GM23338 (cell line): ENCODE data around the gene TFF2. TPM values are rescaled to one million over a fixed set of nuclear protein-coding genes. Genes with fewer than 3 reads are reported as not detected.

Source experiments
- ATAC-seq: fragments of 200-7000 bp; cut with Tn5 transposase; 3 replicates; pipeline ENCODE4 v1.9.1; 2020
- DNase-seq: peaks from one replicate; pipeline ENCODE4 v3.0.0-alpha.2; 2015; ENCODE audit warnings: low spot score
- H2AFZ ChIP-seq: fragments of 200-600 bp; sonication (generic); 2 replicates; pipeline ENCODE4 v1.8.0; 2016; ENCODE audit warnings: antibody characterized with exemption, mild to moderate bottlenecking, moderate library complexity
- H3F3A ChIP-seq: fragments of 200-600 bp; sonication (generic); replicated peaks from 2 replicates; pipeline ENCODE4 v1.8.0; 2017; ENCODE audit warnings: antibody characterized with exemption, mixed run types, low read depth
- H3K27ac ChIP-seq: fragments of 200-600 bp; sonication (generic); 2 replicates; pipeline ENCODE4 v1.6.1; 2016; ENCODE audit warnings: low read depth
- H3K27me3 ChIP-seq: fragments of 200-600 bp; sonication (generic); 2 replicates; pipeline ENCODE4 v1.8.0; 2016; ENCODE audit warnings: mild to moderate bottlenecking, mixed run types, moderate library complexity; ENCODE audit not compliant: insufficient read depth
- H3K36me3 ChIP-seq: fragments of 200-600 bp; sonication (generic); 2 replicates; pipeline ENCODE4 v1.8.0; 2016; ENCODE audit warnings: mild to moderate bottlenecking; ENCODE audit not compliant: insufficient read depth
- H3K4me1 ChIP-seq: fragments of 200-600 bp; sonication (generic); 2 replicates; pipeline ENCODE4 v1.8.0; 2016; ENCODE audit warnings: mild to moderate bottlenecking, moderate library complexity; ENCODE audit not compliant: insufficient read depth
- H3K4me2 ChIP-seq: fragments of 200-600 bp; sonication (generic); 2 replicates; pipeline ENCODE4 v1.7.1; 2017; ENCODE audit warnings: mixed run types
- H3K4me3 ChIP-seq: fragments of 200-600 bp; sonication (generic); 2 replicates; pipeline ENCODE4 v1.6.1; 2016; ENCODE audit warnings: mixed run types
- H3K79me2 ChIP-seq: fragments of 200-600 bp; sonication (generic); replicated peaks from 2 replicates; pipeline ENCODE4 v1.8.0; 2017; ENCODE audit warnings: mild to moderate bottlenecking; ENCODE audit not compliant: insufficient read depth
- H3K9me2 ChIP-seq: fragments of 200-600 bp; sonication (generic); 2 replicates; pipeline ENCODE4 v1.8.0; 2017; ENCODE audit not compliant: insufficient read depth
- H4K20me1 ChIP-seq: fragments of 200-600 bp; sonication (generic); replicated peaks from 2 replicates; pipeline ENCODE4 v1.8.0; 2017; ENCODE audit warnings: mild to moderate bottlenecking; ENCODE audit not compliant: insufficient read depth
- H3K27ac Mint-ChIP-seq: 2 replicates; pipeline ENCODE4 v1.8.0; 2020; ENCODE audit warnings: inconsistent platforms, mild to moderate bottlenecking, moderate library complexity, mixed read lengths
- H3K27me3 Mint-ChIP-seq: 3 replicates; pipeline ENCODE4 v1.8.0; 2022; ENCODE audit warnings: low read depth, mild to moderate bottlenecking, moderate library complexity, mixed read lengths, inconsistent platforms; ENCODE audit not compliant: insufficient read depth, poor library complexity
- H3K36me3 Mint-ChIP-seq: 3 replicates; pipeline ENCODE4 v1.8.0; 2021; ENCODE audit warnings: low read depth, mild to moderate bottlenecking, inconsistent platforms, moderate library complexity, mixed read lengths
- H3K4me1 Mint-ChIP-seq: 3 replicates; pipeline ENCODE4 v1.8.0; 2020; ENCODE audit warnings: mild to moderate bottlenecking, inconsistent platforms, mixed read lengths
- H3K4me3 Mint-ChIP-seq: 3 replicates; pipeline ENCODE4 v1.8.0; 2021; ENCODE audit warnings: moderate library complexity, mild to moderate bottlenecking, inconsistent platforms, mixed read lengths
- H3K9me3 Mint-ChIP-seq: 3 replicates; pipeline ENCODE4 v1.8.0; 2020; ENCODE audit warnings: moderate library complexity, mild to moderate bottlenecking, inconsistent platforms, mixed read lengths
- EZH2 ChIP-seq: fragments of 200-600 bp; sonication (generic); IDR thresholded peaks from one replicate; pipeline ENCODE4 v1.8.0; 2017; ENCODE audit warnings: antibody characterized with exemption, mild to moderate bottlenecking, low read depth; ENCODE audit not compliant: unreplicated experiment
- EZH2phosphoT487 ChIP-seq: fragments of 200-600 bp; sonication (generic); IDR thresholded peaks from one replicate; pipeline ENCODE4 v1.8.1; 2018; ENCODE audit warnings: antibody characterized with exemption; ENCODE audit not compliant: unreplicated experiment
- JUNB ChIP-seq: IDR thresholded peaks from one replicate; pipeline ENCODE4 v1.6.1; 2016; ENCODE audit warnings: antibody characterized with exemption; ENCODE audit not compliant: unreplicated experiment
- POLR2AphosphoS5 ChIP-seq: IDR thresholded peaks from 2 replicates; pipeline ENCODE4 v1.6.1; 2016; ENCODE audit warnings: antibody characterized with exemption, low read depth
- STAT1 ChIP-seq: IDR thresholded peaks from one replicate; pipeline ENCODE4 v1.6.1; 2016; ENCODE audit warnings: antibody characterized with exemption; ENCODE audit not compliant: unreplicated experiment
- polyA plus RNA-seq: library from polyadenylated mRNA; unstranded; fragments of >200 nt; fragmentation: Nextera tagmentation; extraction: Ambion mirVana; gene quantifications from 2 replicates; pipeline ENCODE4 v1.2.1, GENCODE V29; 2016
- total RNA-seq: library from RNA; depleted of rRNA; stranded (reverse); fragments of >200 nt; shearing (Covaris generic); gene quantifications from 2 replicates; pipeline ENCODE4 v1.2.3, GENCODE V29; 2014
- TF ChIP-seq, protein P1 (sequence below): IDR thresholded peaks from 2 replicates; pipeline ENCODE4 v1.6.1; 2016; ENCODE audit warnings: antibody characterized with exemption
- TF ChIP-seq, protein P2 (sequence below): IDR thresholded peaks from one replicate; pipeline ENCODE4 v1.6.1; 2018; ENCODE audit warnings: antibody characterized with exemption; ENCODE audit not compliant: unreplicated experiment
- TF ChIP-seq, protein P3 (sequence below), 2 experiments: fragments of 200-600 bp in 1 of 2; sonication (generic) in 1 of 2; conservative IDR thresholded peaks; 2 replicates each; pipeline versions ENCODE4 v1.5.1 to v1.6.1; 2016 to 2017; ENCODE audit warnings: antibody characterized with exemption in 2 of 2, low read depth in 2 of 2, mild to moderate bottlenecking in 2 of 2, moderate library complexity in 1 of 2

Gene TFF2
- total and polyA plus RNA-seq, 2 experiments from 2014 or later: not detected

DNA sequence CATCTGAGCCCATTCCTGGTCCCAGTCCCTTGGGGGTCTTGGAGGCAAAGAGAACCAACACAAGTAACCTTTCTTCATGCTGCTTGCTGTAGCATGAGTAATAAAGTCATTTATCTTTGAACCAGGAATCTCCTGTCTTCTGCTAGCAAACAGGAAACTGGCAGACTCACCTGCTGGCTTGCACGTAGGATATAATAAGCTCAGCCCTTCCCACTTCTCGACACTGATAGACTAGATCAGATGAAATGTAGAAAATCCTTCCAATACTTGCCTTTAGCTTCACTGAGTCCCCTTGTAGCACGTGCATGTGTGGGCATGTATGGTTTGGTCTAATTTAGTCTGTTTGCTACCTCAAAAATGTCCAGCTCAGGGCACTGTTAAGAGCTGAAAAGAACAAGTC is 6.5 kb upstream of the TFF2 start:
- Histone ChIP-seq H2AFZ (no peak overlapping the region), H3K4me3 (no peak overlapping the region), H3K36me3 (no peaks in the 10 kb centered on the region), H3K27ac (no peak overlapping the region), H3K79me2 (no peaks in the 10 kb centered on the region), H3K4me1 (no peaks in the 10 kb centered on the region), H3K9me2 (0 out of 2 replicates have a peak, but pooled peaks cover 9% of the 10 kb centered on the region), H4K20me1 (no peaks in the 10 kb centered on the region), H3K27me3 (no peaks in the 10 kb centered on the region), H3K4me2 (no peak overlapping the region), H3F3A (no peaks in the 10 kb centered on the region)
- no peak overlapping the region for H3K27ac Mint-ChIP-seq
- no peak for TF ChIP-seq JUNB
- TF ChIP-seq EZH2phosphoT487: no peak
- no peak for TF ChIP-seq POLR2AphosphoS5
- TF ChIP-seq, protein P1, sequence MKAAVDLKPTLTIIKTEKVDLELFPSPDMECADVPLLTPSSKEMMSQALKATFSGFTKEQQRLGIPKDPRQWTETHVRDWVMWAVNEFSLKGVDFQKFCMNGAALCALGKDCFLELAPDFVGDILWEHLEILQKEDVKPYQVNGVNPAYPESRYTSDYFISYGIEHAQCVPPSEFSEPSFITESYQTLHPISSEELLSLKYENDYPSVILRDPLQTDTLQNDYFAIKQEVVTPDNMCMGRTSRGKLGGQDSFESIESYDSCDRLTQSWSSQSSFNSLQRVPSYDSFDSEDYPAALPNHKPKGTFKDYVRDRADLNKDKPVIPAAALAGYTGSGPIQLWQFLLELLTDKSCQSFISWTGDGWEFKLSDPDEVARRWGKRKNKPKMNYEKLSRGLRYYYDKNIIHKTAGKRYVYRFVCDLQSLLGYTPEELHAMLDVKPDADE: no peak
- TF ChIP-seq, protein P2, sequence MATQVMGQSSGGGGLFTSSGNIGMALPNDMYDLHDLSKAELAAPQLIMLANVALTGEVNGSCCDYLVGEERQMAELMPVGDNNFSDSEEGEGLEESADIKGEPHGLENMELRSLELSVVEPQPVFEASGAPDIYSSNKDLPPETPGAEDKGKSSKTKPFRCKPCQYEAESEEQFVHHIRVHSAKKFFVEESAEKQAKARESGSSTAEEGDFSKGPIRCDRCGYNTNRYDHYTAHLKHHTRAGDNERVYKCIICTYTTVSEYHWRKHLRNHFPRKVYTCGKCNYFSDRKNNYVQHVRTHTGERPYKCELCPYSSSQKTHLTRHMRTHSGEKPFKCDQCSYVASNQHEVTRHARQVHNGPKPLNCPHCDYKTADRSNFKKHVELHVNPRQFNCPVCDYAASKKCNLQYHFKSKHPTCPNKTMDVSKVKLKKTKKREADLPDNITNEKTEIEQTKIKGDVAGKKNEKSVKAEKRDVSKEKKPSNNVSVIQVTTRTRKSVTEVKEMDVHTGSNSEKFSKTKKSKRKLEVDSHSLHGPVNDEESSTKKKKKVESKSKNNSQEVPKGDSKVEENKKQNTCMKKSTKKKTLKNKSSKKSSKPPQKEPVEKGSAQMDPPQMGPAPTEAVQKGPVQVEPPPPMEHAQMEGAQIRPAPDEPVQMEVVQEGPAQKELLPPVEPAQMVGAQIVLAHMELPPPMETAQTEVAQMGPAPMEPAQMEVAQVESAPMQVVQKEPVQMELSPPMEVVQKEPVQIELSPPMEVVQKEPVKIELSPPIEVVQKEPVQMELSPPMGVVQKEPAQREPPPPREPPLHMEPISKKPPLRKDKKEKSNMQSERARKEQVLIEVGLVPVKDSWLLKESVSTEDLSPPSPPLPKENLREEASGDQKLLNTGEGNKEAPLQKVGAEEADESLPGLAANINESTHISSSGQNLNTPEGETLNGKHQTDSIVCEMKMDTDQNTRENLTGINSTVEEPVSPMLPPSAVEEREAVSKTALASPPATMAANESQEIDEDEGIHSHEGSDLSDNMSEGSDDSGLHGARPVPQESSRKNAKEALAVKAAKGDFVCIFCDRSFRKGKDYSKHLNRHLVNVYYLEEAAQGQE: no peak
- TF ChIP-seq, protein P3, sequence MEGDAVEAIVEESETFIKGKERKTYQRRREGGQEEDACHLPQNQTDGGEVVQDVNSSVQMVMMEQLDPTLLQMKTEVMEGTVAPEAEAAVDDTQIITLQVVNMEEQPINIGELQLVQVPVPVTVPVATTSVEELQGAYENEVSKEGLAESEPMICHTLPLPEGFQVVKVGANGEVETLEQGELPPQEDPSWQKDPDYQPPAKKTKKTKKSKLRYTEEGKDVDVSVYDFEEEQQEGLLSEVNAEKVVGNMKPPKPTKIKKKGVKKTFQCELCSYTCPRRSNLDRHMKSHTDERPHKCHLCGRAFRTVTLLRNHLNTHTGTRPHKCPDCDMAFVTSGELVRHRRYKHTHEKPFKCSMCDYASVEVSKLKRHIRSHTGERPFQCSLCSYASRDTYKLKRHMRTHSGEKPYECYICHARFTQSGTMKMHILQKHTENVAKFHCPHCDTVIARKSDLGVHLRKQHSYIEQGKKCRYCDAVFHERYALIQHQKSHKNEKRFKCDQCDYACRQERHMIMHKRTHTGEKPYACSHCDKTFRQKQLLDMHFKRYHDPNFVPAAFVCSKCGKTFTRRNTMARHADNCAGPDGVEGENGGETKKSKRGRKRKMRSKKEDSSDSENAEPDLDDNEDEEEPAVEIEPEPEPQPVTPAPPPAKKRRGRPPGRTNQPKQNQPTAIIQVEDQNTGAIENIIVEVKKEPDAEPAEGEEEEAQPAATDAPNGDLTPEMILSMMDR (conservative IDR thresholded peaks at IDR 0.05; ENCODE audit: low read depth in 2 of 2): no peak
- TF ChIP-seq EZH2: no peak
- peaks cover 6% of the 10 kb centered on the region for H3K27me3 Mint-ChIP-seq
- ATAC-seq (no peak), DNase-seq (no peak)
- peaks cover 23% of the 10 kb centered on the region for H3K9me3 Mint-ChIP-seq
- H3K4me3 Mint-ChIP-seq: no peak overlapping the region
- peaks cover 6% of the 10 kb centered on the region for H3K36me3 Mint-ChIP-seq
- H3K4me1 Mint-ChIP-seq: no peaks in the 10 kb centered on the region

DNA sequence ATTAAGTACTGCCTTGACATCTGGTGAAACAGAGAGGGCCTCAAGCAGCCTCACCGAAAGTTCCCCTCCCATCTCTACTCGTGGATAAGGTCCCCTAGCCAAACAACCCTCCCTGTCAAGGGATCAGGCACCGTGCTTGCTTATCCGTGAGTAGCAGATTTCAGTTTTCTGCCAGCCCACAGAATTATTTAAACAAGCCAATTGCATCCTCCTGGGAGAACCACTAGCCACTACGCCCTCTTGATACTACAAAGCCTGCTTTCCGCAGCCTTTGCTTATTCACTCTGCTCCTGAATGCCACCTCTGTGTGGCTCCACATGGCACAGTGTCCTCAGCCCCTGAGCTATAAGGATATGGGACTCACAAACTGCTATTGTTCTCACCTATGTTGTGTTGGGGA is 5.9 kb upstream of the TFF2 start:
- no peak overlapping the region for H3K4me3 Mint-ChIP-seq
- Histone ChIP-seq H3F3A (no peaks in the 10 kb centered on the region), H2AFZ (no peak overlapping the region), H3K4me1 (no peaks in the 10 kb centered on the region), H3K27ac (no peak overlapping the region), H3K4me2 (no peak overlapping the region), H4K20me1 (no peaks in the 10 kb centered on the region), H3K4me3 (no peak overlapping the region), H3K27me3 (no peaks in the 10 kb centered on the region), H3K36me3 (no peaks in the 10 kb centered on the region), H3K79me2 (no peaks in the 10 kb centered on the region), H3K9me2 (0 out of 2 replicates have a peak, but pooled peaks cover 9% of the 10 kb centered on the region)
- H3K36me3 Mint-ChIP-seq: peaks cover 6% of the 10 kb centered on the region
- H3K9me3 Mint-ChIP-seq: peaks cover 23% of the 10 kb centered on the region
- peaks cover 9% of the 10 kb centered on the region for H3K27me3 Mint-ChIP-seq
- DNase-seq (no peak), ATAC-seq (no peak)
- H3K27ac Mint-ChIP-seq: no peak overlapping the region
- no peaks in the 10 kb centered on the region for H3K4me1 Mint-ChIP-seq
- no peak for TF ChIP-seq STAT1
